Neural cell (in vitro differentiated cells): ENCODE data around the gene PCGF3.

Experiments used
- EZH2 ChIP-seq: fragments of 200-600, 300-800 bp; shearing (Covaris generic), sonication (generic); IDR thresholded peaks from 2 replicates; pipeline ENCODE4 v1.6.1; 2014; ENCODE audit warnings: antibody characterized with exemption, low read length, borderline replicate concordance, mild to moderate bottlenecking; ENCODE audit not compliant: insufficient read depth, poor library complexity, severe bottlenecking
- POLR2AphosphoS5 ChIP-seq: IDR thresholded peaks from 2 replicates; pipeline ENCODE4 v1.6.1; 2012
- TAF1 ChIP-seq: IDR thresholded peaks from 2 replicates; pipeline ENCODE4 v1.6.1; 2012; ENCODE audit warnings: low read depth
- TF ChIP-seq, protein P1 (sequence below): fragments of 450-650 bp; IDR thresholded peaks from 2 replicates; pipeline ENCODE4 v1.5.1; 2014; ENCODE audit warnings: antibody characterized with exemption, mild to moderate bottlenecking, moderate library complexity; ENCODE audit not compliant: poor library complexity, severe bottlenecking

DNA sequence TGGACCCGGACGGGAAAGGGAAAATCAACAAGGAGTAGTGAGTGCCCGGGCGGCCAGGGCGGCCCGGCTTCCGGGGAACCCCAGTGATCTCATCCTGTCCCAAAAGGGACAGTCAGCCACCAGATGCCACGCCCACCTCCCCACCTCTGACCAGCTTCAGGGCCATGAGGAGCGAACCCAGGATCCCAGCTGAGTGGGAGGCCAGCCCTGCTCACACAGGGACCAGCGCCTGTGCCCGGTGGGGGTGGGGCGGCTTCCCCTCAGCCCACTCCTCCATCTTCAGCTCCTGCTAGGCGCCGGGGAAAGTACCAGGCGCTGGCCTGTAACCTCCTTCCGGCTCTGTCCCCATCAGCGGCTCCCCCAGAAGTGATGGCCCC, 25.1 kb upstream of the PCGF3 start:
- TF ChIP-seq, protein P1, sequence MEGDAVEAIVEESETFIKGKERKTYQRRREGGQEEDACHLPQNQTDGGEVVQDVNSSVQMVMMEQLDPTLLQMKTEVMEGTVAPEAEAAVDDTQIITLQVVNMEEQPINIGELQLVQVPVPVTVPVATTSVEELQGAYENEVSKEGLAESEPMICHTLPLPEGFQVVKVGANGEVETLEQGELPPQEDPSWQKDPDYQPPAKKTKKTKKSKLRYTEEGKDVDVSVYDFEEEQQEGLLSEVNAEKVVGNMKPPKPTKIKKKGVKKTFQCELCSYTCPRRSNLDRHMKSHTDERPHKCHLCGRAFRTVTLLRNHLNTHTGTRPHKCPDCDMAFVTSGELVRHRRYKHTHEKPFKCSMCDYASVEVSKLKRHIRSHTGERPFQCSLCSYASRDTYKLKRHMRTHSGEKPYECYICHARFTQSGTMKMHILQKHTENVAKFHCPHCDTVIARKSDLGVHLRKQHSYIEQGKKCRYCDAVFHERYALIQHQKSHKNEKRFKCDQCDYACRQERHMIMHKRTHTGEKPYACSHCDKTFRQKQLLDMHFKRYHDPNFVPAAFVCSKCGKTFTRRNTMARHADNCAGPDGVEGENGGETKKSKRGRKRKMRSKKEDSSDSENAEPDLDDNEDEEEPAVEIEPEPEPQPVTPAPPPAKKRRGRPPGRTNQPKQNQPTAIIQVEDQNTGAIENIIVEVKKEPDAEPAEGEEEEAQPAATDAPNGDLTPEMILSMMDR, result no peak
- no peak for TF ChIP-seq POLR2AphosphoS5
- TF ChIP-seq EZH2, result no peak
- TF ChIP-seq TAF1, result no peak
